Naive thymus-derived CD4-positive, alpha-beta T cell (primary cell): ENCODE measurements around the gene ANKRD36C. TPM values are rescaled to one million over a fixed set of nuclear protein-coding genes. Genes with fewer than 3 reads are reported as not detected.
"Not testable (repeated sequence)": the region's sequence is repeated elsewhere in the genome, so short reads cannot be mapped to it uniquely, and the experiment has no call there.

Source experiments
- ATAC-seq: fragments of 150-1000 bp; cut with Tn5 transposase; 2 replicates; pipeline ENCODE4 v1.10.0; 2021; ENCODE audit warnings: mild to moderate bottlenecking, moderate library complexity
- CTCF ChIA-PET: fragments of 350-600 bp; sonication (Branson Sonifier 250); formaldehyde crosslinking; loops from one replicate; lab custom pipeline; 2021; ENCODE audit warnings: antibody characterized with exemption; lab: Charles Lee
- POLR2A ChIA-PET: fragments of 350-600 bp; sonication (Branson Sonifier 250); formaldehyde crosslinking; loops from one replicate; lab custom pipeline; 2021; ENCODE audit warnings: antibody characterized with exemption, inconsistent platforms; lab: Charles Lee
- DNase-seq, 9 donors: peaks; one replicate each; pipeline versions ENCODE4 v3.0.0 to v3.0.0-alpha.2; 2020 to 2022; ENCODE audit warnings: mixed read lengths in 1 of 9
- H3K27ac ChIP-seq: one replicate; pipeline ENCODE4 v1.7.0; 2013; ENCODE audit warnings: mild to moderate bottlenecking, low read depth, low read length, moderate library complexity
- H3K27me3 ChIP-seq, 2 donors: one replicate each; pipeline ENCODE4 v1.7.0; 2013; ENCODE audit warnings: low read length in 2 of 2, mild to moderate bottlenecking in 2 of 2, moderate library complexity in 2 of 2; ENCODE audit not compliant: control insufficient read depth in 2 of 2, insufficient read depth in 2 of 2
- H3K36me3 ChIP-seq, 3 experiments: 1 replicate in 2 of 3; 2 replicates in 1 of 3; pipeline ENCODE4 v1.7.0; 2013; ENCODE audit warnings: low read length in 3 of 3, mild to moderate bottlenecking in 3 of 3, moderate library complexity in 1 of 3; ENCODE audit not compliant: insufficient read depth in 3 of 3, control insufficient read depth in 2 of 3
- H3K4me1 ChIP-seq, 2 donors: one replicate each; pipeline ENCODE4 v1.7.0; 2013; ENCODE audit warnings: low read length in 2 of 2, mild to moderate bottlenecking in 2 of 2, moderate library complexity in 1 of 2; ENCODE audit not compliant: control insufficient read depth in 2 of 2, insufficient read depth in 2 of 2
- H3K4me3 ChIP-seq: 2 replicates; pipeline ENCODE4 v1.7.0; 2013; ENCODE audit warnings: mild to moderate bottlenecking, low read length
- H3K9me3 ChIP-seq, 3 experiments: 1 replicate in 2 of 3; 2 replicates in 1 of 3; pipeline ENCODE4 v1.7.0; 2013; ENCODE audit warnings: low read length in 3 of 3; ENCODE audit not compliant: control insufficient read depth in 2 of 3
- H3K27ac Mint-ChIP-seq, 9 donors: one replicate each; pipeline ENCODE4 v1.8.0; 2020 to 2022; ENCODE audit warnings: mixed read lengths in 9 of 9, mild to moderate bottlenecking in 8 of 9, moderate library complexity in 5 of 9, inconsistent platforms in 2 of 9
- H3K27me3 Mint-ChIP-seq, 5 donors: one replicate each; pipeline ENCODE4 v1.8.0; 2021 to 2022; ENCODE audit warnings: mixed read lengths in 5 of 5, mild to moderate bottlenecking in 1 of 5
- H3K36me3 Mint-ChIP-seq, 5 donors: one replicate each; pipeline ENCODE4 v1.8.0; 2020 to 2022; ENCODE audit warnings: mixed read lengths in 5 of 5, mild to moderate bottlenecking in 3 of 5, inconsistent platforms in 1 of 5
- H3K4me1 Mint-ChIP-seq, 7 donors: one replicate each; pipeline ENCODE4 v1.8.0; 2020 to 2022; ENCODE audit warnings: mixed read lengths in 7 of 7, mild to moderate bottlenecking in 3 of 7, inconsistent platforms in 1 of 7
- H3K4me3 Mint-ChIP-seq, 10 donors: one replicate each; pipeline ENCODE4 v1.8.0; 2020 to 2022; ENCODE audit warnings: mild to moderate bottlenecking in 10 of 10, mixed read lengths in 10 of 10, moderate library complexity in 6 of 10, inconsistent platforms in 2 of 10
- H3K9me3 Mint-ChIP-seq, 11 donors: one replicate each; pipeline ENCODE4 v1.8.0; 2020 to 2022; ENCODE audit warnings: mixed read lengths in 11 of 11, mild to moderate bottlenecking in 4 of 11, inconsistent platforms in 1 of 11, moderate library complexity in 1 of 11
- intact Hi-C, 2 donors: fragments of 100-400 bp; cut with micrococcal nuclease; formaldehyde crosslinking; loops; one replicate each; pipeline ENCODE4 v1.15.1; 2023
- polyA plus RNA-seq, 2 donors: library from polyadenylated mRNA; unstranded; fragments of 300-500 nt; fragmentation: Illumina TruSeq; gene quantifications; one replicate each; pipeline ENCODE4 v1.2.3, GENCODE V29; 2021
- total RNA-seq, 6 experiments: library from RNA in 5 of 6; stranded (reverse) in 5 of 6; gene quantifications; 1 replicate in 5 of 6; 2 replicates in 1 of 6; pipeline ENCODE4 v1.2.3 and lab custom pipeline; 2021 to 2026

The ANKRD36C gene
- total and polyA plus RNA-seq, 7 experiments from 2014 or later, result 12.7 to 96.9 (median 74.8) TPM

- H3K4me3 ChIP-seq, H3K9me3 Mint-ChIP-seq, intact Hi-C loops, H3K27me3 Mint-ChIP-seq, H3K4me1 Mint-ChIP-seq, DNase-seq, CTCF ChIA-PET, H3K27me3 ChIP-seq, H3K4me3 Mint-ChIP-seq, H3K27ac Mint-ChIP-seq, H3K36me3 Mint-ChIP-seq, H3K4me1 ChIP-seq, H3K9me3 ChIP-seq, POLR2A ChIA-PET, ATAC-seq, H3K27ac ChIP-seq, H3K36me3 ChIP-seq: not testable (repeated sequence)
Measured at GRCh38 chr2:96019909-96020590, 28.4 kb upstream of the ANKRD36C start.

- H3K27ac ChIP-seq, H3K36me3 Mint-ChIP-seq, CTCF ChIA-PET, H3K36me3 ChIP-seq, H3K4me1 ChIP-seq, POLR2A ChIA-PET, H3K27me3 ChIP-seq, H3K27me3 Mint-ChIP-seq, H3K4me3 Mint-ChIP-seq, H3K4me3 ChIP-seq, H3K27ac Mint-ChIP-seq, H3K9me3 Mint-ChIP-seq, intact Hi-C loops, ATAC-seq, H3K9me3 ChIP-seq, DNase-seq, H3K4me1 Mint-ChIP-seq: not testable (repeated sequence)
Measured at GRCh38 chr2:96016321-96016720, 24.7 kb upstream of the ANKRD36C start.

GRCh38 chr2:96012792-96013264, 21.2 kb upstream of the ANKRD36C start:
- peaks cover 0 to 13% (median 10%) of the 10 kb centered on the region in 7 donors for H3K4me1 Mint-ChIP-seq
- POLR2A ChIA-PET, H3K27ac Mint-ChIP-seq, H3K36me3 ChIP-seq, H3K4me3 ChIP-seq, DNase-seq, H3K36me3 Mint-ChIP-seq, H3K27ac ChIP-seq, H3K9me3 ChIP-seq, H3K27me3 Mint-ChIP-seq, H3K9me3 Mint-ChIP-seq, H3K27me3 ChIP-seq, intact Hi-C loops, ATAC-seq, H3K4me3 Mint-ChIP-seq, CTCF ChIA-PET, H3K4me1 ChIP-seq: not testable (repeated sequence)

DNA sequence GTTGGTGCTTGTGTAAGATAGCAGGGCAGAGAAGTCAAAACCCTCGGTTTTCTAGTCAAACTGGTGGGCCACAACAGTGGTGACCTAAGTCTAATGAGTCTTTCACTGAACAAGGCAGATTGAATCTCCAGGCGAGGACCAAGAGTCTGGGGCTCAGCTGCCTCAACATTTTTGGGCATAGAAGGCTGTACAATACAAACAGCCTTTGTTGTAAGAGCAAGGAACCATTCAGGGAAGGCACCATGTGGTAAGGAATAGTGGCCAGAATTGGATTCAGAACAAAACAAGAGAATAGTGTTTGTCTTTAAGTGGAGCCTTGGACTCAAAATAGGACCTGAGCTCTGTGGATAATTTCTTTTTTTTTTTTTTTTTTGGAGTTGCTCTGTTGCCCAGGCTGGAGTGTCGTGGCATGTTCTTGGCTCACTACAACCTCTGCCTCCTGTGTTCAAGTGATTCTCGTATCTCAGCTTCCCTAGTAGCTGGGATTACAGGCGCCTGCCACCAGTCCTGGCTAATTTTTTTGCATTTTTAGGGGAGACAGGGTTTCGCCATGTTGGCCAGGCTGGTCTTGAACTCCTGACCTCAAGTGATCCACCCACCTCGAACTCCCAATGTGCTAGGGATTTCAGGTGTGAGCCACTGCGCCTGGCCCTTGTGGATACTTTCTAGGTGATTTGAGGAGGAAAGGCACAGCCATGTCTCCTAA, 20.6 kb upstream of the ANKRD36C start:
- H3K9me3 Mint-ChIP-seq, intact Hi-C loops, DNase-seq, H3K27me3 ChIP-seq, H3K36me3 ChIP-seq, H3K4me1 ChIP-seq, H3K9me3 ChIP-seq, H3K4me3 ChIP-seq, H3K27me3 Mint-ChIP-seq, H3K27ac ChIP-seq, ATAC-seq, H3K36me3 Mint-ChIP-seq: not testable (repeated sequence)
- CTCF ChIA-PET, result interaction anchor here (0.6 kb wide), 1 partner anchor 494 kb away, joined by 4 read pairs; no protein-coding TSS in a partner anchor
- H3K4me3 Mint-ChIP-seq, result peak overlapping the region in 3 of 10 donors; percentile 17 to 63 (median 56)
- H3K27ac Mint-ChIP-seq, result peak overlapping the region in 4 of 9 donors; percentile 10 to 45 (median 38)
- H3K4me1 Mint-ChIP-seq, result peaks cover 0 to 13% (median 10%) of the 10 kb centered on the region in 7 donors
- POLR2A ChIA-PET, result interaction anchor here (0.9 kb wide), 1 partner anchor 243 kb away, joined by 4 read pairs; no protein-coding TSS in a partner anchor

DNA sequence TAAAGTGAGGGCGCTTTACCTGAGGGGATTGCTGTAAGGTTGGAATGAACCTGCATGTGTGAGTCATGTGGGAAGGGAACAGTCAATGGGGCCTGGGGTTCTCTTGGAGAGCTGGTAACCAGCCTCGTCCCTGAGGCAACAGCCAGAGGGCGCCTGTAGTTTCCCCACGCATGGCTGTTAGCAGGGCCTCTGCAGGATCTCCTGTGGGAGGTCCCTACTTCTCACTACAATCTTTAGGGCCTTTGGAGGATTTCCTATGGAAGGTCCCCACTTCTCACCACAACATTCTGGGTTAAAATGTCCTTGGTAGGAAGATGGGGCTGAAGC, 19.5 kb upstream of the ANKRD36C start:
- H3K4me1 ChIP-seq, H3K9me3 Mint-ChIP-seq, H3K4me3 ChIP-seq, H3K36me3 Mint-ChIP-seq, intact Hi-C loops, POLR2A ChIA-PET, H3K36me3 ChIP-seq, ATAC-seq, H3K9me3 ChIP-seq, H3K27me3 ChIP-seq: not testable (repeated sequence)
- peak overlapping the region; percentile 21 to 67 (median 54) for H3K4me3 Mint-ChIP-seq
- peaks cover 3 to 14% (median 8%) of the 10 kb centered on the region in 5 donors for H3K27me3 Mint-ChIP-seq
- peak in 4 of 9 donors; percentile 9 to 44 (median 16) for DNase-seq
- peak overlapping the region; percentile 14 for H3K27ac ChIP-seq
- peak overlapping the region in 4 of 9 donors; percentile 33 to 72 (median 62) for H3K27ac Mint-ChIP-seq
- H3K4me1 Mint-ChIP-seq, result peaks cover 0 to 13% (median 10%) of the 10 kb centered on the region in 7 donors
- CTCF ChIA-PET, result interaction anchor here (1.2 kb wide), 1 partner anchor 107 kb away, joined by 3 read pairs; no protein-coding TSS in a partner anchor

- H3K36me3 ChIP-seq, POLR2A ChIA-PET, intact Hi-C loops, H3K9me3 ChIP-seq, H3K36me3 Mint-ChIP-seq, H3K9me3 Mint-ChIP-seq, H3K27me3 ChIP-seq, H3K4me1 ChIP-seq: not testable (repeated sequence)
- peak; percentile 100 for ATAC-seq
- H3K4me1 Mint-ChIP-seq, result peaks cover 0 to 13% (median 10%) of the 10 kb centered on the region in 7 donors
- DNase-seq, result peak; percentile 90 to 97 (median 94)
- peak overlapping the region; percentile 74 for H3K27ac ChIP-seq
- CTCF ChIA-PET, result interaction anchor here (1.0 to 1.2 kb wide), 2 partner anchors 18 to 108 kb away, joined by 3 to 4 read pairs; no protein-coding TSS in a partner anchor
- H3K27ac Mint-ChIP-seq, result peak overlapping the region; percentile 34 to 93 (median 85)
- peaks cover 3 to 20% (median 12%) of the 10 kb centered on the region in 5 donors for H3K27me3 Mint-ChIP-seq
- peak overlapping the region; percentile 35 for H3K4me3 ChIP-seq
- peak overlapping the region; percentile 70 to 83 (median 80) for H3K4me3 Mint-ChIP-seq
Measured at GRCh38 chr2:96010320-96011128, 18.9 kb upstream of the ANKRD36C start.
